ENCODE data around the gene UBE2F.
"Not testable (repeated sequence)": the region's sequence is repeated elsewhere in the genome, so short reads cannot be mapped to it uniquely, and the experiment has no call there.

Gene UBE2F

GRCh38 chr2:237980751-237981150 lies 13.9 kb downstream of the UBE2F start:
- no peak for DNase-seq

- DNase-seq = not testable (repeated sequence)
Observed at GRCh38 chr2:237981621-237982020, 14.8 kb downstream of the UBE2F start.

- DNase-seq = no peak
Observed at GRCh38 chr2:237982039-237982725, 15.4 kb downstream of the UBE2F start.

GRCh38 chr2:237983922-237984321 lies 17.1 kb downstream of the UBE2F start:
- DNase-seq = no peak

- no peak for DNase-seq
Observed at GRCh38 chr2:237987268-237987667, 20.5 kb downstream of the UBE2F start.

GRCh38 chr2:237993701-237994100 lies 26.9 kb downstream of the UBE2F start:
- DNase-seq = no peak

- no peak for DNase-seq
Observed at GRCh38 chr2:237995036-237995435, 28.2 kb downstream of the UBE2F start.

GRCh38 chr2:237996021-237996593 lies 29.3 kb downstream of the UBE2F start:
- DNase-seq = no peak

- DNase-seq = no peak
Observed at GRCh38 chr2:237997521-237997920, 30.7 kb downstream of the UBE2F start.

GRCh38 chr2:237998530-237998929 lies 31.7 kb downstream of the UBE2F start:
- peak; percentile 20 for DNase-seq

GRCh38 chr2:238003234-238004031 lies 36.6 kb downstream of the UBE2F start:
- peak; percentile 33 for DNase-seq

GRCh38 chr2:238004077-238004830 lies 37.4 kb downstream of the UBE2F start:
- DNase-seq = no peak

- no peak for DNase-seq
Observed at GRCh38 chr2:238005528-238005927, 38.7 kb downstream of the UBE2F start.

GRCh38 chr2:238006510-238006909 lies 39.7 kb downstream of the UBE2F start:
- no peak for DNase-seq

GRCh38 chr2:238007924-238008323 lies 41.1 kb downstream of the UBE2F start:
- DNase-seq = no peak

GRCh38 chr2:238009563-238009962 lies 42.7 kb downstream of the UBE2F start:
- no peak for DNase-seq

GRCh38 chr2:238010572-238010971 lies 43.8 kb downstream of the UBE2F start:
- no peak for DNase-seq

- no peak for DNase-seq
Observed at GRCh38 chr2:238013806-238014205, 47.0 kb downstream of the UBE2F start.

GRCh38 chr2:238015705-238016104 lies 48.9 kb downstream of the UBE2F start:
- DNase-seq = no peak

GRCh38 chr2:238016526-238016925 lies 49.7 kb downstream of the UBE2F start:
- DNase-seq = no peak

GRCh38 chr2:238019962-238020361 lies 53.1 kb downstream of the UBE2F start:
- DNase-seq = no peak

- no peak for DNase-seq
Observed at GRCh38 chr2:238020816-238021215, 54.0 kb downstream of the UBE2F start.

GRCh38 chr2:238021327-238021726 lies 54.5 kb downstream of the UBE2F start:
- no peak for DNase-seq

Data from central memory CD4-positive, alpha-beta T cell (primary cell).